ENCODE data around the gene CTBP1.

CTBP1 gene

GRCh38 chr4:1193206-1194009, 55.5 kb downstream of the CTBP1 start:
- DNase-seq, result no peak

- DNase-seq, result no peak
Observed at GRCh38 chr4:1192493-1193205, 56.3 kb downstream of the CTBP1 start.

- DNase-seq, result no peak
Observed at GRCh38 chr4:1192091-1192492, 56.8 kb downstream of the CTBP1 start.

DNA sequence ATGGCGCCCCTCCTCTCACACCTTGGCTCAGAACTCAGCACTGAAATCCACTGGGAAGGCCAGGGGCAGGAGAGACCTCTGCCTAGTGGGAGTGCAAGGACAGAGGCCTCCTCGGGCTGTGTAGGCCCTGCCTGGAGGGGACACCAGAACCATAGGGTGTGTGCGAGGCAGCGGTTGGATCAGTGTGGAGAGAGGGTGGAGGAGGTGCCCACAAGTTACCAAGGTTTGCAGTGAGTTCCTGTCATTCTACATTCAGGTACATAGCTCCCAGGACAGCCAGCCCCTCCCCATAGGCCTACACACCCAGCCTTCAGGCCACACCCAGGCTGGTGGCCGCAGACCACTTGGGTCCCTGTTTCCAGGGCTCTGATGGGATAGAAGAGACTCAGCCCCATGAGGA, 57.3 kb downstream of the CTBP1 start:
- DNase-seq, result no peak

DNA sequence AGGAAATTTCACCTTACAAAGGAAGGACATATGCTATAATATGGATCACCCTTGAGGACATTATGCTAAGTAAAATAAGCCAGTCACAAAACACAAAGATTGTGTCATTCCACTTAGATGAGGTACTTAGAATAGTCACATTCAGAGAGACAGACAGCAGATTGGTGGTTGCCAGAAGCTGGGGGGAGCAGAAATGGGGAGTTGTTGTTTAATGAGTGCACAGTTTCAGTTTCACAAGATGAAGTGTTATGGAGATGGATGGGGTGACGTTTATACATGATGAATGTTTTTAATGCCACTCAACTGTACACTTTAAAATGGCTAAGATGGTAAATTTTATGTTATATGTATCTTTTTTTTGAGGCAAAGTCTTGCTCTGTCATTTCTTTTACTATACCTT, 61.7 kb downstream of the CTBP1 start:
- no peak for DNase-seq

GRCh38 chr4:1183985-1184773, 64.8 kb downstream of the CTBP1 start:
- DNase-seq, result no peak

DNA sequence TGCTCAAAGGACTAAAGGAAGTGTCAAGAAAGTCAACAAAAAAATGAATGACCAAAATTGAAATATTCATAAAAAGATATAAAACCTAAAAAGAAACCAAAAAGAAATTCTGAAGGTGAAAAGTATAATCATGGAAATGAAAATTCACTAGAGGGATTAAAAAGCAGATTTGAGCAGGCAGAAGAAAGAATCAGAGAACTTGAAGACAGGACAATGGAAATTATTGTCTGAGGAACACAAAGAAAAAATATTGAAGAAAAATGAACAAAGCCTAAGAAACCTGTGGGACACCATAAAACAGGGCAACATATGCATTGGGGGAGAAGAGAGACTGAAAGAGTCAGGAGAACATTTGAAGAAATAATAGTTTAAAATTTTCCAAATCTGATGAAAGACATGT, 66.6 kb downstream of the CTBP1 start:
- DNase-seq, result no peak

- DNase-seq, result no peak
Observed at GRCh38 chr4:1180663-1181062, 68.3 kb downstream of the CTBP1 start.

DNA sequence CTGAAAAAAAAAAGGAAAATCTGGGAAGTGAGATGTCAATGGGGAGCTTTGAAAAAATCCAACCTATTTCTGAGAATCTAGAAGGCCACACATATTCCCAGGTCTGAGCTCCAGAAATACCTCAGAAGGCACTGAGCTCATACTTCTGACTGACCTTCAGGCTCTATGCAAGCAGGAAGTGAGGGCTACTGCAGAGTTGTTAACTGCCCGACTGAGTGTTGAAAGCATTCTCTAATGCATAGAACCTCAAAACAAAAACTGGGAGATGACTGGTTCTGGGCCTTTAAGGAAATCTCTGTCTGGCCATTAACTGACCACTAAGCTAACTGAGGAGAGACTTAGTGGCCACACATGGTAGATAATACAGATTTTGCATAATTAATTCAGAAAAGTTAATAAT, 69.0 kb downstream of the CTBP1 start:
- no peak for DNase-seq

GRCh38 chr4:1179089-1179441, 69.9 kb downstream of the CTBP1 start:
- no peak for DNase-seq

DNA sequence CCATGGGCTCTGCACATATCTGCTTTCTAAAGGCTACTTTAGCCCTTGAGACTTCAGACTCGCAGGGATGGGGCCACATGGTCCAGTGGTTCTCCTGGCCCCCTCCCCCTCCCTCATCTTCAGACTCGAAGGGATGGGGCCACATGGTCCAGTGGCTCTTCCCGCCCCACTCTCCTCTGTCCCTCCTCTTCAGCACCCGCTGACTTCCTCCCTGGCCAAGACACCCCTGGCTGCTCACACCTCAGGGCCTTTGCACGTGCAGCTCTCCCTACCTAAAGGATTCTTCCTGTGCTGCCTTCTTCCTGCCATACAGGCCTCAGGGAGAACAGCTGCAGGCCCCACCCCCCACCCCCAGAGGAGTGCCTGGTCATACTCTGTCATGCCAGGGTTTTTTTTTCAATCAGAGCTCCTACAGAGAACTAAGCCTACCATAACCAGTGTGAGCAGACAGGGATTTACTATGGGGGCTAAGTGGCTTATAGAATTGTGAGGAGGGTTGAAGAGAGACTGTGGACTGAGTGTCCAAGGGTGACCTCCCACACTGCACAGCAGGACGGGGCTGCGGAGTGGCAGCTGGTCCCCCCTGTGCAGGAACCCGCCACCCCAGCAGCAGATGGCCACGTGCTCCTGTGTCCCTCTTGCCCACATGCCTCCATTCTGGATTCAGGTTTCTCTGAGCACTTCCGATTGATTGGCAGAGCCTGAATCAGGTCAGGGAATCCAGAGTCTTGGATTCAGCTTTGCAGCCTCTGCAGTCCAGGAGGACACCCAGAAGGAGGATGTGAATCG, 70.4 kb downstream of the CTBP1 start:
- no peak for DNase-seq

DNA sequence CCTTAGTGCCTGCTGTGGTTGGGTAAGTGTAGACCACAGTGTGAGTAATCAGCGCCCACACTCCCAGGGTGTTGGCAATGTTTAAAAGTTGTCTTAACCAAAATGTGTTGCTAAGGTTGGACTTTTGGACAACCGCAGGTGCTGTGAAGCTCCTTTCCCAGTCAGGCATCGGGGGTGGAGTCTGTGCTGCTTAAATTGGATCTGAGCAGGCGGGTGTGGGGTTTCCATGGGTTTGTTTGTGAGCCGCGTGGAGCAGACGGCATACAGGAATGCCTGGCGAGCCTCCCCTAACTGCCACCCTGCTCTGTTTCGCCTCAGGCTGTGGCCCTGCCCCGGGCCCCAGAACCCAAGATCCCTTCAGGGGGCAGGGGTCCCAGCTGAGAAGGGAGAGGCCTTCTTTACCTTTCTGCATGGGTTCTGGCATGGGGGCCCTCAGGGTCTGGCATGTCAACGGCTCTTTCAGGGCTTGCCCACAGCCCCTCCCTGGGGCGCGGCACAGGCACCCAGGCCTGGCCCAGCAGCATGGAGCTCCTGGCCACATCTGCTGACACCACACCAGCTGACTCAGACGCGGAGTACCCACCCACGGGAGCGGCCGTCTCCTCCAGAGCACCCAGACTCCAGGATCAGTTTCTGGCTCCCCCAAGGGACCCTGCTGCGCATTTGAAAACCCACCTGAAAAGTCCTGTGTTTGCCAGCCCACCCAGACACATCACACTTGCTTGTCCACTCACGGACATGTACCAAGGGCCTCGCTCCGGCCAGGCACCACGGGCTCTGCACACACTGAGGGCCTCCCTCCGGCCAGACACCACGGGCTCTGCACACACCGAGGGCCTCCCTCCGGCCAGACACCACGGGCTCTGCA, 71.4 kb downstream of the CTBP1 start:
- DNase-seq, result no peak

DNA sequence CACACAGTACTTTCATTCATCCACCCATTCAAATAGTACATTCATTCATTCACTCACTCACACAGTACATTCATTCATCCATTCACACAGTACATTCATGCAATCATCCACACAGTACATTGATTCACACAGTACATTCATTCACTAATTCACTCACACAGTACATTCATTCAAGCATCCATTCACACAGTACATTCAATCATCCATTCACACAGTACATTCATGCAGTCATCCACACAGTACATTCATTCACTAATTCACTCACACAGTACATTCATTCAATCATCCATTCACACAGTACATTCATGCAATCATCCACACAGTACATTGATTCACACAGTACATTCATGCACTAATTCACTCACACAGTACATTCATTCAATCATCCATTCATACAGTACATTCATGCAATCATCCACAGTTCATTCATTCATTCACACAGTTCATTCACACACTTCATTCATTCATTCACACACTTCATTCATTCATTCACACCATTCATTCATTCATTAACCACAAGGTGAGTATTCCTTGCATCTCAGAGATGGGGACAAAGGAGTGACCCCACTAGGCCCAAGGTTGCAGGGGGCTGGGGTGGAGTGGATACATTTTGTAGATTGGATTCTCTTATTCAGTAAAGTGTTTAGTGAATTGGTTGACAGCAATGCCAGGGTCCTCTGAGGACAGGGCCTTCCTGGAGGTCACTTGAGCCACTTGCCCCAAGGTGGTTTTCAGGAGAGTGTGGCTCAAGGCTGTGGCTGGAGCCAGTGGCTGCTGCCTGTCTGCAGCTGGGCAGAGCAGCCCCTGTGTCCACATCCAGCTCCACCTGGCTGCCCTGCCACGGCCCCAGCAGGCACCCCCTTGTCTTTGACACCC, 72.3 kb downstream of the CTBP1 start:
- no peak for DNase-seq

DNA sequence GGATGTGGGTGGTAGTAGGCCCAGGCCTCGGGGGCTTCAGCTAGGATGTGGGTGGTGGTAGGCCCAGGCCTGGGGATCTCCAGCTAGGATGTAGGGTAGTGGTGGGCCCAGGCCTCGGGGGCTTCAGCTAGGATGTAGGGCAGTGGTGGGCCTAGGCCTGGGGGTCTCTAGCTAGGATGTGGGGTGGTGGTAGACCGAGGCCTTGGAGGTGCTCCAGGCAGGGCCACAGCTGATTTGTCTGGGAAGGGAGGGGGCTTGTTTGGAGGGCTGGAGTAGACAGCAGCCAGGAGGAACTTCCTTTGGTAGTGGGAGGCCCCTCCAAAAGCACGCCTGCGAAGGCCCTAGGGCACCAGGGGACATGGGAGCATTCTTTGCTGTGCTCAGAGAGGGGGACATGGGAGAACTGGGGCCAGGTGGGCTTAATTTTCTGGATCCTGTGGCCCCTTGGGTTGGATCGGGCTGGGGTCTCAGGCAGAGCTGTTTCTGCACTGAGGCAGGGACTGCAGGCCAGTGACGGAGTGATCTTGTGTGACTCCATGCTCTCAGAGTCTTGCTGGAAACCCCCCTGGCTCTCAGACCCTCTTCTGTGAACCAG, 73.2 kb downstream of the CTBP1 start:
- DNase-seq, result no peak

- no peak for DNase-seq
Observed at GRCh38 chr4:1174941-1175634, 73.8 kb downstream of the CTBP1 start.

- no peak for DNase-seq
Observed at GRCh38 chr4:1172971-1173757, 75.8 kb downstream of the CTBP1 start.

- no peak for DNase-seq
Observed at GRCh38 chr4:1172228-1172851, 76.6 kb downstream of the CTBP1 start, which contains the start of gene SPON2. Gene SPON2 (minus strand): TSS chr4:1172583.
